Left lung (tissue), 10 donors: ENCODE results near the gene CIDEA. TPM values are rescaled to one million over a fixed set of nuclear protein-coding genes. Genes with fewer than 3 reads are reported as not detected.

ENCODE experiments used
- ATAC-seq: fragments of 200-7000 bp; cut with Tn5 transposase; one replicate; pipeline ENCODE4 v1.9.1; 2020; ENCODE audit warnings: moderate library complexity
- DNase-seq, 4 donors: peaks; one replicate each; pipeline ENCODE4 v3.0.0-alpha.2; 2013 to 2020
- H3K27ac ChIP-seq, 2 donors: fragments of 200-600 bp; sonication (generic) in 1 of 2; one replicate each; pipeline versions ENCODE4 v1.5.0 to v1.8.0; 2020 to 2021
- H3K27me3 ChIP-seq, 2 donors: fragments of 200-600 bp; sonication (generic) in 1 of 2; one replicate each; pipeline versions ENCODE4 v1.5.0 to v1.8.0; 2020 to 2021
- H3K36me3 ChIP-seq, 2 donors: fragments of 200-600 bp; sonication (generic) in 1 of 2; one replicate each; pipeline versions ENCODE4 v1.5.0 to v1.8.0; 2020 to 2021
- H3K4me1 ChIP-seq, 2 donors: fragments of 200-600 bp; one replicate each; pipeline ENCODE4 v1.8.0; 2021
- H3K4me3 ChIP-seq, 2 donors: fragments of 200-600 bp; sonication (generic) in 1 of 2; one replicate each; pipeline versions ENCODE4 v1.5.0 to v1.8.0; 2020 to 2021; ENCODE audit warnings: mild to moderate bottlenecking in 1 of 2
- H3K9me3 ChIP-seq, 2 donors: fragments of 200-600 bp; sonication (generic) in 1 of 2; one replicate each; pipeline versions ENCODE4 v1.5.0 to v1.8.0; 2020 to 2021
- CTCF ChIP-seq, 2 donors: fragments of 200-600 bp; sonication (generic) in 1 of 2; IDR thresholded peaks; one replicate each; pipeline versions ENCODE4 v1.5.0 to v1.8.0; 2021; ENCODE audit warnings: antibody characterized with exemption in 2 of 2
- intact Hi-C, 2 donors: fragments of 100-400 bp; cut with DNase I; formaldehyde crosslinking; loops; one replicate each; pipeline versions ENCODE4 v1.11.2 to v1.14.2; 2022
- polyA plus RNA-seq, 6 donors: library from polyadenylated mRNA; unstranded; fragments of 120-200 nt; gene quantifications; one replicate each; pipeline ENCODE4 v1.2.1, GENCODE V29; 2013; ENCODE audit not compliant: insufficient read length in 6 of 6
- total RNA-seq, 2 donors: library from RNA; stranded (reverse); fragmentation: NEBNext Ultra II Directional; extraction: Animal tissue kit (Norgen Biotek cat#: 25700); gene quantifications; one replicate each; pipeline ENCODE4 v1.2.1, GENCODE V29; 2021
- donor health status: DM: no; HTN: yes; CAD: no.
- donor health status: DM: no; HTN: no; CAD: no.

CIDEA gene
- total and polyA plus RNA-seq, 8 donors = 0.77 to 2.2 (median 1.8) TPM; not detected in 2

DNA sequence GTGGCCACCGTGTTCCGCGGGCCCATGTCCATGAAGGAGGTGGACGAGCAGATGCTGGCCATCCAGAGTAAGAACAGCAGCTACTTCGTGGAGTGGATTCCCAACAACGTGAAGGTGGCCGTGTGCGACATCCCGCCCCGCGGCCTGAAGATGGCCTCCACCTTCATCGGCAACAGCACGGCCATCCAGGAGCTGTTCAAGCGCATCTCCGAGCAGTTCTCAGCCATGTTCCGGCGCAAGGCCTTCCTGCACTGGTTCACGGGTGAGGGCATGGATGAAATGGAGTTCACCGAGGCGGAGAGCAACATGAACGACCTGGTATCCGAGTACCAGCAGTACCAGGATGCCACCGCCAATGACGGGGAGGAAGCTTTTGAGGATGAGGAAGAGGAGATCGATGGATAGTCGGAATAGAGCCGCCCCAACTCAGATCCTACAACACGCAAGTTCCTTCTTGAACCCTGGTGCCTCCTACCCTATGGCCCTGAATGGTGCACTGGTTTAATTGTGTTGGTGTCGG is 71.6 kb downstream of the CIDEA start:
- DNase-seq (no peak), ATAC-seq (no peak)
- intact Hi-C loops = no loop called here
- Histone ChIP-seq H3K27ac (no peak overlapping the region), H3K4me1 (no peaks in the 10 kb centered on the region), H3K27me3 (no peaks in the 10 kb centered on the region), H3K4me3 (no peak overlapping the region), H3K9me3 (no peaks in the 10 kb centered on the region), H3K36me3 (peaks cover 8 to 97% of the 10 kb centered on the region in 2 donors)
- no peak for TF ChIP-seq CTCF (IDR thresholded peaks at IDR 0.05)

- Histone ChIP-seq H3K4me3 (no peak overlapping the region), H3K4me1 (no peaks in the 10 kb centered on the region), H3K27ac (no peak overlapping the region), H3K27me3 (no peaks in the 10 kb centered on the region), H3K36me3 (peaks cover 8 to 91% of the 10 kb centered on the region in 2 donors), H3K9me3 (no peaks in the 10 kb centered on the region)
- ATAC-seq (no peak), DNase-seq (no peak)
- no peak for TF ChIP-seq CTCF (IDR thresholded peaks at IDR 0.05)
- intact Hi-C loops = no loop called here
Measured at GRCh38 chr18:12326711-12327460, 72.7 kb downstream of the CIDEA start.

Other genes starting within 250 kb of the CIDEA start
- under 1 TPM in 1 of 2 donors, not detected in 1; 0.20 TPM for gene ANKRD62, start 160.5 kb upstream of the CIDEA start, total RNA-seq
- under 1 TPM in 5 of 6 donors, not detected in 1; 0.06 to 0.10 (median 0.09) TPM for gene ANKRD62, start 160.5 kb upstream of the CIDEA start, polyA plus RNA-seq
- gene TUBB6, start 53.9 kb downstream of the CIDEA start, total RNA-seq = 100 to 1,000 TPM in 1 of 2 donors, 10 to 100 TPM in 1; 90.0 to 140 TPM
- 100 to 1,000 TPM in 1 of 6 donors, 10 to 100 TPM in 5; 55.6 to 105 (median 73.0) TPM for gene TUBB6, start 53.9 kb downstream of the CIDEA start, polyA plus RNA-seq
- gene AFG3L2, start 122.9 kb downstream of the CIDEA start, total RNA-seq = 10 to 100 TPM; 30.3 to 39.8 TPM
- 10 to 100 TPM; 35.2 to 48.4 (median 45.8) TPM for gene AFG3L2, start 122.9 kb downstream of the CIDEA start, polyA plus RNA-seq
- gene PRELID3A, start 153.6 kb downstream of the CIDEA start, total RNA-seq = 1 to 10 TPM; 5.3 TPM
- gene PRELID3A, start 153.6 kb downstream of the CIDEA start, polyA plus RNA-seq = 1 to 10 TPM; 5.5 to 8.2 (median 6.9) TPM